Neural cell (in vitro differentiated cells): ENCODE data around the gene HCLS1.

Source experiments
- MXI1 ChIP-seq: fragments of 450-650 bp; conservative IDR thresholded peaks from 2 replicates; pipeline ENCODE4 v1.6.1; 2014; ENCODE audit warnings: antibody characterized with exemption, mild to moderate bottlenecking; ENCODE audit not compliant: poor library complexity, severe bottlenecking
- TF ChIP-seq, protein P1 (sequence below): fragments of 450-650 bp; IDR thresholded peaks from 2 replicates; pipeline ENCODE4 v1.5.1; 2014; ENCODE audit warnings: antibody characterized with exemption, mild to moderate bottlenecking, moderate library complexity; ENCODE audit not compliant: poor library complexity, severe bottlenecking
- TF ChIP-seq, protein P2 (sequence below): IDR thresholded peaks from 2 replicates; pipeline ENCODE4 v1.6.1; 2012; ENCODE audit warnings: borderline replicate concordance

GRCh38 chr3:121581691-121582090 lies 79.0 kb downstream of the HCLS1 start:
- TF ChIP-seq MXI1, result no peak
- TF ChIP-seq, protein P1, sequence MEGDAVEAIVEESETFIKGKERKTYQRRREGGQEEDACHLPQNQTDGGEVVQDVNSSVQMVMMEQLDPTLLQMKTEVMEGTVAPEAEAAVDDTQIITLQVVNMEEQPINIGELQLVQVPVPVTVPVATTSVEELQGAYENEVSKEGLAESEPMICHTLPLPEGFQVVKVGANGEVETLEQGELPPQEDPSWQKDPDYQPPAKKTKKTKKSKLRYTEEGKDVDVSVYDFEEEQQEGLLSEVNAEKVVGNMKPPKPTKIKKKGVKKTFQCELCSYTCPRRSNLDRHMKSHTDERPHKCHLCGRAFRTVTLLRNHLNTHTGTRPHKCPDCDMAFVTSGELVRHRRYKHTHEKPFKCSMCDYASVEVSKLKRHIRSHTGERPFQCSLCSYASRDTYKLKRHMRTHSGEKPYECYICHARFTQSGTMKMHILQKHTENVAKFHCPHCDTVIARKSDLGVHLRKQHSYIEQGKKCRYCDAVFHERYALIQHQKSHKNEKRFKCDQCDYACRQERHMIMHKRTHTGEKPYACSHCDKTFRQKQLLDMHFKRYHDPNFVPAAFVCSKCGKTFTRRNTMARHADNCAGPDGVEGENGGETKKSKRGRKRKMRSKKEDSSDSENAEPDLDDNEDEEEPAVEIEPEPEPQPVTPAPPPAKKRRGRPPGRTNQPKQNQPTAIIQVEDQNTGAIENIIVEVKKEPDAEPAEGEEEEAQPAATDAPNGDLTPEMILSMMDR, result no peak
- TF ChIP-seq, protein P2, sequence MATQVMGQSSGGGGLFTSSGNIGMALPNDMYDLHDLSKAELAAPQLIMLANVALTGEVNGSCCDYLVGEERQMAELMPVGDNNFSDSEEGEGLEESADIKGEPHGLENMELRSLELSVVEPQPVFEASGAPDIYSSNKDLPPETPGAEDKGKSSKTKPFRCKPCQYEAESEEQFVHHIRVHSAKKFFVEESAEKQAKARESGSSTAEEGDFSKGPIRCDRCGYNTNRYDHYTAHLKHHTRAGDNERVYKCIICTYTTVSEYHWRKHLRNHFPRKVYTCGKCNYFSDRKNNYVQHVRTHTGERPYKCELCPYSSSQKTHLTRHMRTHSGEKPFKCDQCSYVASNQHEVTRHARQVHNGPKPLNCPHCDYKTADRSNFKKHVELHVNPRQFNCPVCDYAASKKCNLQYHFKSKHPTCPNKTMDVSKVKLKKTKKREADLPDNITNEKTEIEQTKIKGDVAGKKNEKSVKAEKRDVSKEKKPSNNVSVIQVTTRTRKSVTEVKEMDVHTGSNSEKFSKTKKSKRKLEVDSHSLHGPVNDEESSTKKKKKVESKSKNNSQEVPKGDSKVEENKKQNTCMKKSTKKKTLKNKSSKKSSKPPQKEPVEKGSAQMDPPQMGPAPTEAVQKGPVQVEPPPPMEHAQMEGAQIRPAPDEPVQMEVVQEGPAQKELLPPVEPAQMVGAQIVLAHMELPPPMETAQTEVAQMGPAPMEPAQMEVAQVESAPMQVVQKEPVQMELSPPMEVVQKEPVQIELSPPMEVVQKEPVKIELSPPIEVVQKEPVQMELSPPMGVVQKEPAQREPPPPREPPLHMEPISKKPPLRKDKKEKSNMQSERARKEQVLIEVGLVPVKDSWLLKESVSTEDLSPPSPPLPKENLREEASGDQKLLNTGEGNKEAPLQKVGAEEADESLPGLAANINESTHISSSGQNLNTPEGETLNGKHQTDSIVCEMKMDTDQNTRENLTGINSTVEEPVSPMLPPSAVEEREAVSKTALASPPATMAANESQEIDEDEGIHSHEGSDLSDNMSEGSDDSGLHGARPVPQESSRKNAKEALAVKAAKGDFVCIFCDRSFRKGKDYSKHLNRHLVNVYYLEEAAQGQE, result no peak
